Activated naive CD8-positive, alpha-beta T cell (primary cell): Measurements from ENCODE around the gene PTPRN2.
"Not testable (repeated sequence)": the region's sequence is repeated elsewhere in the genome, so short reads cannot be mapped to it uniquely, and the experiment has no call there.

Source experiments
- H3K27ac Mint-ChIP-seq: one replicate; pipeline ENCODE4 v1.8.0; 2021; ENCODE audit warnings: mixed read lengths
- H3K27me3 Mint-ChIP-seq: one replicate; pipeline ENCODE4 v1.8.0; 2021; ENCODE audit warnings: mixed read lengths
- H3K36me3 Mint-ChIP-seq: one replicate; pipeline ENCODE4 v1.8.0; 2021; ENCODE audit warnings: mixed read lengths
- H3K4me1 Mint-ChIP-seq: one replicate; pipeline ENCODE4 v1.8.0; 2021; ENCODE audit warnings: low read depth, mixed read lengths
- H3K4me3 Mint-ChIP-seq: one replicate; pipeline ENCODE4 v1.8.0; 2021; ENCODE audit warnings: mild to moderate bottlenecking, mixed read lengths
- H3K9me3 Mint-ChIP-seq: one replicate; pipeline ENCODE4 v1.8.0; 2021; ENCODE audit warnings: low read depth, mixed read lengths

The PTPRN2 gene

DNA sequence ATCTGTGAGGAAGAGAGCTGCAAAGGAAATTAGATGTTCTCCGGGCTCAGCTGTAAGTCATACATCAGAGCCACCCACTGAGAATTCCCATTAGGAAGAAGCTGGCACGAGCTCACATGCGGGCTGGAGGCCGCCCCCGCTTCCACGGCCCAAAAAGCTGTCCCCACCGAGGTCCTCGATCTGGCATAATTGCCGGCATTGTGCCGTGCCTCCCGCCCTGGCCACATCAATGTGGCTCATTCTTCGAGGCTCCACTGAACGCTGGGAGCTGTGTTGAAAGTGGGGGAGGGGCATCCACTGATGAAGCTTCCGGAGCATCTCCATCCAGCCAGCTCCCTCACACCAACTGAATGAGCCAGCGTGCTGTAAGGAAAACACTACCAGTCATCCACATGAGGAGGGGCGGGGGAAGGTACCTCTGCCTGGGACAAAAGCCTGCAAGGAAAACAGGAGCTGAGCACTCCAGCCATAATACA, 173.1 kb downstream of the PTPRN2 start:
- peaks cover 2% of the 10 kb centered on the region for H3K27me3 Mint-ChIP-seq
- H3K27ac Mint-ChIP-seq, result no peak overlapping the region
- H3K4me1 Mint-ChIP-seq, result no peaks in the 10 kb centered on the region
- no peak overlapping the region for H3K4me3 Mint-ChIP-seq
- H3K36me3 Mint-ChIP-seq, result no peaks in the 10 kb centered on the region
- H3K9me3 Mint-ChIP-seq, result no peaks in the 10 kb centered on the region

DNA sequence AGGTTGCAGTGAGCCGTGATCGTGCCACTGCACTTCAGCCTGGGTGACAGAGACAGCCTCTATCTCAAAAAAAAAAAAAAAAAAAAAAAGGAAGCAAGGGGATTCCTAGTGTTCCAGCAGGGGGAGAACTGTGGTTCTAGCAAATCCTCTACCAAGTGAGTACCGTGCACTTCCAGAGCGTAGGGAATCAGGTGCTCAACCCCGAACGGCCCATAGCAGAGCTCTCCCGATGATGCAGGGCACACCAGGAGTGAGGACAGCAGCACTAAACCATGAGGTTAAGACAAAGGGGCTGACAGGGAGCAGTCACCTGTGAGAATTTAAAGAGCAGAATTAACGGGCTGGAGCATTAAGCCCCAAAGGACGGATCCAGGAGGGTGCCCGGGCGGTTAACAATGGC, 173.6 kb downstream of the PTPRN2 start:
- Mint-ChIP-seq H3K4me3 (no peak overlapping the region), H3K9me3 (no peaks in the 10 kb centered on the region), H3K36me3 (no peaks in the 10 kb centered on the region), H3K27me3 (peaks cover 2% of the 10 kb centered on the region), H3K4me1 (no peaks in the 10 kb centered on the region), H3K27ac (no peak overlapping the region)

DNA sequence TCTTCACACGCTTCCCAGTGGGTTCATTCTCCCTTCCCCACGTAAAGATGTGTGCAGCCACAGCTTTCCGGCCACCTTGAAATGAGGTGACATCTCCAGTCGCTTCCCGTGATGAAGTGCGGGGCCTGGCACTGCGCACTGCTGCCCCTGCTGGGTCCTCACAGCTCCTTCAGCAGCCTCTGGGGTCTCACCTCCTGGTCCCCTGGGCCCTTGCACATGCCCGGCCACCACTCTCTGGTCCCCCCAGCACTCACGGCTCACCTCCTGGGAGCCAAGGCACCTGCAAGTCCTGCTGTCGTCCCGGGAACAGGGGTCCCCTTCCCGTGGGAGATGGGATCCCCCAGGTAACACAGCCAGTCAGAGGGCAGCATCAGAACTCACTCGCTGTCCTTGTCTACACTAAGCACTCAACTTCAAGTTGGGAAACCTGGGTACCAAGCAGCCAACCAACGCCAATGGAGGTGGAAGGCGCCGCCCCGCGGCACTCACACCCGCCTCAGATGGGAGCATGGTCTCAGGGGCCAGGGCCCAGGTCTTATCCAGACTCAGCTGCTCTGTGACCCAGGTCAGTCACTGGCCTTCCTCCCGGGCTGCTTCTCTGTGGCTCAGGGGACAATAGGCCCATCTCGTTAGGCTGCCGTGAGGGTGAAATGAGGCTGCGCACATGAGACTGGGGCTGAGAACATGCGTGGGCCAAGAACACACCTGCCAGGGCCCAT, 176.2 kb downstream of the PTPRN2 start:
- no peaks in the 10 kb centered on the region for H3K9me3 Mint-ChIP-seq
- no peaks in the 10 kb centered on the region for H3K4me1 Mint-ChIP-seq
- H3K4me3 Mint-ChIP-seq, result no peak overlapping the region
- H3K27me3 Mint-ChIP-seq, result peaks cover 2% of the 10 kb centered on the region
- no peaks in the 10 kb centered on the region for H3K36me3 Mint-ChIP-seq
- H3K27ac Mint-ChIP-seq, result no peak overlapping the region

DNA sequence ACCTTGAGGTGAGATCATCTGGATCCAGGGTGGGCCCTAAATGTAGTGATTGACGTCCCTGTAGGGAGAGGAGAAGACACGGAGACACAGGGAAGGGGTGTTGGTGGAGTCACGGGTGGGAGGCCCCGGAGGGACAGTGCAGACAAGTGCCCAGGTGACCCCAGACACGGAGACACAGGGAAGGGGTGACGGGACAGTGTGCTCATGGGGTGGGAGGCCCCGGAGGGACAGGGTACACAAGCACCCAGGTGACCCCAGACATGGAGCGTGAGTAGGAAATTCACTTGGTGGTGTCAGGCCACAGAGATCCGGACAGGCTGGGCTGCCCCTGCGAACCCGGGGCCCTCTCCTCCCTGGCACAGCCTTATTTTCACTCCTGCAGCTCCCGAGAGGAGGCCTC, 176.9 kb downstream of the PTPRN2 start:
- Mint-ChIP-seq H3K27me3 (peaks cover 2% of the 10 kb centered on the region), H3K27ac (no peak overlapping the region), H3K4me1 (no peaks in the 10 kb centered on the region), H3K9me3 (no peaks in the 10 kb centered on the region), H3K36me3 (no peaks in the 10 kb centered on the region), H3K4me3 (no peak overlapping the region)

DNA sequence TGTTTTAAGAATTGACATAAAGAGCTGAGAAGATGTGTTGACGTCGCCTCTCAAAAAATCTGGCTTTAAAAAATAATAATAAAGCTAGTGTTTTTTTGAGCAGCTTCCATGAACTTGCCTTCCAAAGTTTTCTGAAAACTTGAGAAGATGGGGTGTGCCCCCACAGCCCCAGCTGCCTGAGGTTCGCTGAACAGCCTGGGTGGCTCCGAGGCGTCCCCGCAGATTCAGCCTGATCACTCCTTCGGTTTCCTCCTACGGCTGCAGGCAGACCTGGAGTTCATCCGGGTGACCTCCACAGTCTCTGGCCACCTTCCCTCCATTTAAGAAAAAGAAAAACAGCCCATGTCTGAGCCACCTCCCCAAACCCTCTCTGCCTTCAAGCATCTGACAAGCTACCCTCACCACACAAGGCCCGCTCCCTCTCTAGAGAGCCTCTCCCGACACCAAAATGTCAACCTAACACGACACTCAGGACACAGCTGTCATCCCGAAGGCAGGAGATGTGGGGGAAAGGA, 177.8 kb downstream of the PTPRN2 start:
- Mint-ChIP-seq H3K9me3 (no peaks in the 10 kb centered on the region), H3K27ac (no peak overlapping the region), H3K4me3 (no peak overlapping the region), H3K4me1 (no peaks in the 10 kb centered on the region), H3K36me3 (no peaks in the 10 kb centered on the region), H3K27me3 (peaks cover 2% of the 10 kb centered on the region)

DNA sequence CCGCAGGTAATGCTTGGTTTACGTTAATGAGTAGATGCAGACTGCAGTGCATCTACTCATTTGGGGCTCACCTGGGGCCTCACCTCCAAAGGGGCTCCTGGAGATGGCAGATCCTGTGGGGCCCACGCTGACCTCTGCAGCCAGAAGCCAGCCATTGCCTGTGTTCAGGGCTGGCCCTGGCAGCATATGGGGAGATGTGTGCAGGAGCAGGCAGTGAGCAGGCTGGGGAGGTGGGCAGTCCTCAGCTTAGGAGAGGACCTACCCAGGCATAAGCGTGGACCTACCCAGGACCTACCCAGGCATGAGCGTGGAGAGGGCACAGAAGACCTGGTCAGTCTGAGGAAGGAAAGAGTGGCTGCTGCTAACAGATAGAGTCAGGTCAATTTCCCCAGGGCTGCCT, 178.5 kb downstream of the PTPRN2 start:
- Mint-ChIP-seq H3K27me3 (peaks cover 2% of the 10 kb centered on the region), H3K27ac (no peak overlapping the region), H3K4me3 (no peak overlapping the region), H3K4me1 (no peaks in the 10 kb centered on the region), H3K9me3 (no peaks in the 10 kb centered on the region), H3K36me3 (no peaks in the 10 kb centered on the region)

DNA sequence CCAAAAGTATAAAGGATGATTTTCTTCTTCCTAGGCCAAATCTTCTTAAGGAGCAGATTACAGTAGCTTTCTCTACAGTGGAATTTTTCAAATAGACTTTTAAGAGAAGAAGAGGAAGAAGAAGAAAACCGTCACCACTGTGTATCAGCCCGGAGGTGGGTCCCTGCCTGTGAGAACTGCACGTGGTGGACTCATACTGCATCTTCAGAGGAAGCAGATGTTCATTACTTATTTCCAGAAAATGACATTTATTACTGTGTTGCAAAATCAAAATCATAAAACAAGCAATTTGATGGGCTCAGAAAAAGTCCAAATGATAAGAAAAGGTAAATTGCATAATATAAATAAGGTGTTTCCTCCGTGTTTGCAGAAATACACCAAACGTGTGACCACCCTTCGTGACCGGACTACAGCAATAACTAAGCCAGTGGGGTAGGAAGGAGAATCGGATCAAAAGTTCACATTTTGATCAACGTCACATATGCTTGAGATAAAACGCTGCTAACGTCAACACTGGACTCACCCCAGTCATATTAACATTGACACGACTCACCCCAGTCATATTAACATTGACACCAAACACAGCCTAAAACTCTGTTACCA, 179.2 kb downstream of the PTPRN2 start:
- Mint-ChIP-seq H3K4me1 (no peaks in the 10 kb centered on the region), H3K4me3 (no peak overlapping the region), H3K9me3 (no peaks in the 10 kb centered on the region), H3K27ac (no peak overlapping the region), H3K27me3 (peaks cover 2% of the 10 kb centered on the region), H3K36me3 (no peaks in the 10 kb centered on the region)

DNA sequence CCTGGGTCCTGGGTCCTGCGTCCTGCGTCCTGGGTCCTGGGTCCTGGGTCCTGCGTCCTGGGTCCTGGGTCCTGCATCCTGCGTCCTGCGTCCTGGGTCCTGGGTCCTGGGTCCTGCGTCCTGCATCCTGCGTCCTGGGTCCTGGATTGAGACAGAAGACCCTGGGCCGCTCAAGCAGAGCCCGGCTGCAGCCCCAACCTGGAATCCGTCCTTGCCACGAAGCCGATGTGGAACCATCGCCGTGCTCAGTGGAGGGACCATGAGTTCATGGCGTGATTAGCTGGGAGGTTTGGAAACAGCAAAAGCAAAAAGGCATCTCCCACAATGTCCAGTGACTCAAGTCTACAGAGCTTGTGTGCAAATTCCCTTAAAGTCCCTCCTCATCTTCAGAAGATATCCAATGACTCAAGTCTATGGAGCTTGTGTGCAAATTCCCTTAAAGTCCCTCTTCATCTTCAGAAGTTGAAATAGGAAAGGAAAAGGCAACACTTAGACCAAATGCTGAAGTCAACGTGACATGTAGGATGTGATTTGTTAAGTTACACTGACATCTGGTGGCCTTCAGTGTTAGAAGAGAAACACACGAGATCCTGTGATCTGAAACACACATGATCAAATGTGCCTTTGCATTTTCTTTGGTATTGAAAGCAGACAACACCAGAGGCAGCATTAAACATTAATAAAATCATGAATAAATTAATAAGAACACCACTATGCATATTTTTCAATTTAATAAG, 179.9 kb downstream of the PTPRN2 start:
- no peak overlapping the region for H3K27ac Mint-ChIP-seq
- no peaks in the 10 kb centered on the region for H3K36me3 Mint-ChIP-seq
- H3K4me1 Mint-ChIP-seq, result no peaks in the 10 kb centered on the region
- H3K27me3 Mint-ChIP-seq, result no peaks in the 10 kb centered on the region
- H3K4me3 Mint-ChIP-seq, result no peak overlapping the region
- H3K9me3 Mint-ChIP-seq, result no peaks in the 10 kb centered on the region

DNA sequence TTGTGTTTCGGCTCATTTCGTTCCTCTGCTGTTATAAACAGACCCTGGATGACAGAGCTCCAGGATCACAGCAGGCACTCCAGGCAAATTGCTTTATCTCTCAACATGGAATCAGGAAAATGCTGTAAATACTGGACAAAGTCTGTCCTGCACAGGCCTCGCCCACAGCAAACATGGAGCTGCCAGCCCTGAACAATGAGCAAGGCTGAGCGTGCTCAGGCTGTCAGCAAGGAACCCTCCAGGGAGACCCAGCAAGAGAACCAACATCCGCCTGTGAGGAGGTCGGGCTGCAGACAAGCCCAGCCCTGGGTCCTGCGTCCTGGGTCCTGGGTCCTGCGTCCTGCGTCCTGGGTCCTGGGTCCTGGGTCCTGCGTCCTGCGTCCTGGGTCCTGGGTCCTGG, 180.8 kb downstream of the PTPRN2 start:
- Mint-ChIP-seq H3K27me3 (no peaks in the 10 kb centered on the region), H3K9me3 (no peaks in the 10 kb centered on the region), H3K4me1 (no peaks in the 10 kb centered on the region), H3K27ac (no peak overlapping the region), H3K36me3 (no peaks in the 10 kb centered on the region), H3K4me3 (no peak overlapping the region)

DNA sequence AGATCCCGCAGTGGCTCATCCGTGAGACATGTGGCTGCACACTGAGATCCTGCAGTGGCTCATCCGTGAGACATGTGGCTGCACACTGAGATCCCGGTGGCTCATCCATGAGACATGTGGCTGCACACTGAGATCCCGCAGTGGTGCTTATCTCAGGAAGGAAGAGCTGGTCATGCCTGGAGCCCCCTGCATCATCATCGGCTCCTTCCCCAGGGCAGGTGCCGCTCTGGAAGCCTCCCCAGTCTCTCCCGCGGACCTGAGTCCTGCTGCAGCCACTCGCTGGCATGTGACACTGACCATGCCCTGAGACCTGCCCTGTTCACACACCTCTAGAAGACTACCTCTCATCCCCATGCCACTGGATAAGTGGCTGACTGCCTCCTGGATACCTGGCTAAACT, 181.3 kb downstream of the PTPRN2 start:
- Mint-ChIP-seq H3K4me1 (no peaks in the 10 kb centered on the region), H3K27me3 (no peaks in the 10 kb centered on the region), H3K4me3 (no peak overlapping the region), H3K27ac (no peak overlapping the region), H3K36me3 (no peaks in the 10 kb centered on the region), H3K9me3 (no peaks in the 10 kb centered on the region)

DNA sequence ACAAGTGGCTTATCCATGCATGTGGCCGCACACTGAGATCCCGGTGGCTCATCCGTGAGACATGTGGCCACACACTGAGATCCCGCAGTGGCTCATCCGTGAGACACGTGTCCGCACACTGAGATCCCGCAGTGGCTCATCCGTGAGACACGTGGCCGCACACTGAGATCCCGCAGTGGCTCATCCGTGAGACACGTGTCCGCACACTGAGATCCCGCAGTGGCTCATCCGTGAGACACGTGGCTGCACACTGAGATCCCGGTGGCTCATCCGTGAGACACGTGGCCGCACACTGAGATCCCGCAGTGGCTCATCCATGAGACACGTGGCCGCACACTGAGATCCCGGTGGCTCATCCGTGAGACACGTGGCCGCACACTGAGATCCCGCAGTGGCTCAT, 181.9 kb downstream of the PTPRN2 start:
- H3K27ac Mint-ChIP-seq, H3K27me3 Mint-ChIP-seq, H3K4me1 Mint-ChIP-seq, H3K4me3 Mint-ChIP-seq, H3K36me3 Mint-ChIP-seq, H3K9me3 Mint-ChIP-seq: not testable (repeated sequence)

DNA sequence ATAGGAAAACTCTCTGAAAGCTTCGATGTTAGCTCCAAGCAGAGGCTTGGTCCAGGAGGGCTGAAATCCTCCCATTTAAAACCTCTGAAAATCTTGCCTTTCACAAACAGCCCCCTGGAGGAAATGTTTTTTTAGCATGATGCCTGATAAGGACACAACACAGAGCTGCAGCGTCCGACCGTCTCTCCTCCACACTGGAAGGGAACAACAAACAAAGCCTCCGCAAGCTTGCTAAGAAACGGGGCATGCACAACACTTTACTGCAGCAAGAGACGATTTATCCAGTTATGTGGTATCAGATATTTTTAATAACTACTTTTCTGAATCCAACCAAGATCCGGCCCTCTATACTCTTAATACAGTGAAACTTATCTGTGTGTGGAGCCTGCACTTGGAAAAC, 182.3 kb downstream of the PTPRN2 start:
- Mint-ChIP-seq H3K4me1 (no peaks in the 10 kb centered on the region), H3K4me3 (no peak overlapping the region), H3K9me3 (no peaks in the 10 kb centered on the region), H3K36me3 (no peaks in the 10 kb centered on the region), H3K27ac (no peak overlapping the region), H3K27me3 (no peaks in the 10 kb centered on the region)

DNA sequence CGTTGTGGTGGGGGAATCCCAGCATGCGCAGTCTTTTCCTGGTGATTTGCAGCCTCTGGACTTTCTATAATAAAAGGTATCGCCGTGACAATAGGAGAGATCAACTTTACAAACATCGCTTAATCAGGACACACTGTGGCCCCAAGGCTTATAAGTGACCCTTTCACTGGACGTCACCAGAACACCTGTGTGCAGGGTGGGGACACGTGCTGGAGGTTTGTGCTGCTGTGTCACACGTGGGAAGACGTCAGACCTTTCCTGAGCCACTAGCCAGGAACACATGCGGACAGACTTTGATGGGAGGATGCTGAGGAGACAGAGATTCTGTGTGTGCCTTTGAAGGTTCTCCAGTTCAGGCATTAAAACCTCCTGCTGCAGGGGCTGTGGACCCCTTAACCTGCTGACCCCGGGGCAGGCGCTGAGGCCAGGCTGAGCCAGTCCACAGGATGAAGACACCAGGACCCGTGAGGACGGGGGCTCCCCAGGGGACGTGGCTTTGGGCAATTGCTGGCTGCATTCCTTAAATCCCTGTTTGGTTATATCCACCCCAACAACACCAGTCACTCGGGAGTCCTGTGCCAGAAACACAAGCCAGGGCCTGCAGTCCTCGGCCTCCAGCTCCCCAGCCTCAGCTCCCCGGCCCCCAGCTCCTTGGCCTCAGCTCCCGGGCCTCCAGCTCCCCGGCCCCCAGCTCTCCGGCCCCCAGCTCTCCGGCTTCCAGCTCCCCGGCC, 183.4 kb downstream of the PTPRN2 start:
- Mint-ChIP-seq H3K27ac (no peak overlapping the region), H3K9me3 (no peaks in the 10 kb centered on the region), H3K36me3 (no peaks in the 10 kb centered on the region), H3K4me3 (no peak overlapping the region), H3K27me3 (no peaks in the 10 kb centered on the region), H3K4me1 (no peaks in the 10 kb centered on the region)

DNA sequence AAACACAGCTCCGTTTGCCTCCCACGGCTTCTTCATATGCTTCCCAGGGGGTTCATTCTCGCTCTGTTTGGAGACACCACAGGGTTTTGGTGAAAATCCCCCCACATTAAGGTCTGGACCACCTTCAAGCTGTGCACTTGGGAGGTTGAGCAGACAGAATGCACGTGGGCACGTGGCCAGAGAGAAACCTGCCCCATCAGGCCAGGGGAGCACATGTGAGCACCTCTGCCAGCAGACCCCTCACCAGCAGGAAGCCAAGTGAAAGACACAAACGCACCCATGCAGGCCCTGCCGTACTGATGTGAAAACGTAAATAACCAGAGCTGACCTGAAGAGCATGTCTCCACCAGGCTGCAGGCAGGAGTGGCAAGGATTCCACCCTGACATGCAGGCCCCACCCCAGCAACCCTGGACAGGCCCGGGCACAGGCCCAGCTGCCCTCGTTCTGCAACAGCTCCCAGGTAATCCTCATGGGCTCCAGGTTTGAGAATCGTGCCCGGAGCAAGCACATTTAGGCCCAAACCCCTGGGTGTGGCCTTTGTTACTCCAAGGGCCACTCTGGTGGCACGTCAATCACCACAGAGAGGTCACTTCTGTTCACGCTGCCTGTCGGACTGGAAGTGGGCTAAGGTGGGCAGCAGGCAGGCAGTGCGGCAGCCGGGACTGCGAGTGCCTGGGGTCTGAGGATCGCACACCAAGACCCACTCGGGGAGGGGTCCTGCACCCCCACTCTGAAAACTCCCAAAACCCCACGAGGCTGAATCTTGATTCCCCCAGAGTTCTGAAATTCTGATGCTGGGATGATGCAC, 184.4 kb downstream of the PTPRN2 start:
- H3K4me3 Mint-ChIP-seq, result no peak overlapping the region
- H3K27me3 Mint-ChIP-seq, result no peaks in the 10 kb centered on the region
- H3K4me1 Mint-ChIP-seq, result no peaks in the 10 kb centered on the region
- no peak overlapping the region for H3K27ac Mint-ChIP-seq
- peaks cover 6% of the 10 kb centered on the region for H3K36me3 Mint-ChIP-seq
- peaks cover 7% of the 10 kb centered on the region for H3K9me3 Mint-ChIP-seq
